GM20431 (cell line): ENCODE data around the gene SBNO2.

Experiments
- in situ Hi-C: fragments of 300-500 bp; cut with MseI, MboI; formaldehyde crosslinking; loops from one replicate; pipeline ENCODE4 v1.15.0; 2020; ENCODE audit warnings: low sequenced_read_pairs; ENCODE audit not compliant: unreplicated experiment

Gene SBNO2

GRCh38 chr19:1110809-1111640 lies 63.0 kb downstream of the SBNO2 start:
- in situ Hi-C loops, result loop anchor here (10.0 kb wide), 1 partner anchor 74 kb away; no protein-coding TSS in a partner anchor

- in situ Hi-C loops, result loop anchor here (10.0 kb wide), 1 partner anchor 75 kb away; no protein-coding TSS in a partner anchor
These were observed 64.1 kb downstream of the SBNO2 start for GRCh38 chr19:1109697-1110671.

- in situ Hi-C loops, result no loop called here
These were observed 65.0 kb downstream of the SBNO2 start for GRCh38 chr19:1109032-1109551.

- in situ Hi-C loops, result no loop called here
These were observed 65.6 kb downstream of the SBNO2 start for GRCh38 chr19:1108291-1109031.

GRCh38 chr19:1107661-1108261 lies 66.3 kb downstream of the SBNO2 start:
- in situ Hi-C loops, result no loop called here

- in situ Hi-C loops, result no loop called here
These were observed 67.0 kb downstream of the SBNO2 start for GRCh38 chr19:1106841-1107660.

GRCh38 chr19:1105873-1106840 lies 67.9 kb downstream of the SBNO2 start:
- in situ Hi-C loops, result no loop called here

GRCh38 chr19:1105008-1105872 lies 68.8 kb downstream of the SBNO2 start:
- in situ Hi-C loops, result no loop called here

- in situ Hi-C loops, result no loop called here
These were observed 69.6 kb downstream of the SBNO2 start for GRCh38 chr19:1104311-1105007.

- in situ Hi-C loops, result no loop called here
These were observed 70.3 kb downstream of the SBNO2 start, which contains the start of gene GPX4 for GRCh38 chr19:1103708-1104310. Gene GPX4, plus strand, starts transcription at chr19:1103994. Its CDS starts 50 bp downstream, at chr19:1104044.

GRCh38 chr19:1103132-1103707 lies 70.8 kb downstream of the SBNO2 start:
- in situ Hi-C loops, result no loop called here

- in situ Hi-C loops, result no loop called here
These were observed 71.5 kb downstream of the SBNO2 start for GRCh38 chr19:1102407-1103131.

- in situ Hi-C loops, result no loop called here
These were observed 72.8 kb downstream of the SBNO2 start for GRCh38 chr19:1101337-1101698.

GRCh38 chr19:1098177-1099051 lies 75.7 kb downstream of the SBNO2 start:
- in situ Hi-C loops, result no loop called here
